HepG2 (cell line): ENCODE data around the gene TMEM164. TPM values are rescaled to one million over a fixed set of nuclear protein-coding genes. Genes with fewer than 3 reads are reported as not detected.

ENCODE experiments used
- ATAC-seq: fragments of 200-7000 bp; cut with Tn5 transposase; 3 replicates; pipeline ENCODE4 v1.9.1; 2020; ENCODE audit warnings: mild to moderate bottlenecking, moderate library complexity
- BruUV-seq: library from RNA; stranded (reverse); fragments of 400-500 nt; replicated peaks from 2 replicates; lab custom pipeline; 2021; lab: Mats Ljungman, UMichigan
- CTCF ChIA-PET: fragments of 300-600 bp; formaldehyde crosslinking; extraction: SDS; loops from one replicate; lab custom pipeline; 2021; ENCODE audit warnings: low total read pairs, inconsistent platforms, low intra/inter-chr PET ratio; lab: Yijun Ruan, JAX
- POLR2A ChIA-PET: fragments of 350-600 bp; sonication (Branson Sonifier 250); formaldehyde crosslinking; loops from one replicate; lab custom pipeline; 2020; ENCODE audit warnings: antibody characterized with exemption, inconsistent platforms; lab: Yijun Ruan, JAX
- DNase-seq: peaks from one replicate; pipeline ENCODE4 v3.0.0-alpha.2; 2015; ENCODE audit warnings: low spot score
- FAIRE-seq: peaks from 3 replicates; lab custom pipeline; 2011; peaks lifted over from hg19 to GRCh38; lab: Jason Lieb, UNC
- H2AFZ ChIP-seq: one replicate; pipeline ENCODE4 v1.6.1; 2011; ENCODE audit warnings: low read length, inconsistent platforms
- H3K27ac ChIP-seq: fragments of 300-600 bp; 3 replicates; pipeline ENCODE4 v1.8.0; 2011; ENCODE audit warnings: mixed run types, mild to moderate bottlenecking, mixed read lengths, low read length, inconsistent platforms; ENCODE audit not compliant: insufficient read depth; ENCODE audit errors: extremely low read length
- H3K27me3 ChIP-seq, 2 experiments: fragments of 200-600 bp in 1 of 2; 2 replicates in 1 of 2; 3 replicates in 1 of 2; pipeline versions ENCODE4 v1.6.0 to v1.8.0; 2011; ENCODE audit warnings: low read length in 2 of 2, mild to moderate bottlenecking in 2 of 2, moderate library complexity in 2 of 2, inconsistent platforms in 1 of 2; ENCODE audit not compliant: insufficient read depth in 2 of 2, control insufficient read depth in 1 of 2
- H3K36me3 ChIP-seq, 2 experiments: fragments of 200-600 bp in 1 of 2; replicated peaks in 1 of 2; 2 replicates in 1 of 2; 3 replicates in 1 of 2; pipeline versions ENCODE4 v1.5.1 to v1.8.0; 2011; ENCODE audit warnings: low read length in 2 of 2, inconsistent platforms in 1 of 2; ENCODE audit not compliant: insufficient read depth in 2 of 2, control insufficient read depth in 1 of 2
- H3K4me1 ChIP-seq: 2 replicates; pipeline ENCODE4 v1.5.1; 2012; ENCODE audit warnings: low read length, inconsistent platforms; ENCODE audit not compliant: insufficient read depth
- H3K4me2 ChIP-seq: 2 replicates; pipeline ENCODE4 v1.6.0; 2011; ENCODE audit warnings: low read depth, low read length, inconsistent platforms
- H3K4me3 ChIP-seq, 3 experiments: fragments of 200-600 bp in 1 of 3; sonication (generic), shearing (Covaris generic) in 1 of 3; replicated peaks in 1 of 3; 2 replicates each; pipeline ENCODE4 v1.5.1; 2011 to 2016; ENCODE audit warnings: low read length in 3 of 3, inconsistent platforms in 2 of 3, low read depth in 2 of 3, mild to moderate bottlenecking in 2 of 3, control low read depth in 1 of 3, mixed read lengths in 1 of 3; ENCODE audit not compliant: insufficient read depth in 1 of 3
- H3K79me2 ChIP-seq: one replicate; pipeline ENCODE4 v1.6.1; 2011; ENCODE audit warnings: low read length, inconsistent platforms; ENCODE audit not compliant: insufficient read depth
- H3K9ac ChIP-seq: 2 replicates; pipeline ENCODE4 v1.6.0; 2011; ENCODE audit warnings: mild to moderate bottlenecking, low read depth, low read length, inconsistent platforms; ENCODE audit not compliant: insufficient read depth
- H3K9me3 ChIP-seq: 2 replicates; pipeline ENCODE4 v1.5.1; 2012; ENCODE audit warnings: mild to moderate bottlenecking, low read length
- H4K20me1 ChIP-seq: 2 replicates; pipeline ENCODE4 v1.6.0; 2011; ENCODE audit warnings: inconsistent platforms, mild to moderate bottlenecking, low read length, moderate library complexity; ENCODE audit not compliant: insufficient read depth
- ELF1 ChIP-seq: sonication (generic); formaldehyde crosslinking; IDR thresholded peaks from 2 replicates; pipeline ENCODE4 v1.4.0; 2020; ENCODE audit warnings: missing genetic modification reagents
- GABPA ChIP-seq, 2 experiments: IDR thresholded peaks; 2 replicates each; pipeline ENCODE4 v1.6.1; 2011 to 2016; ENCODE audit warnings: low read depth in 2 of 2, low read length in 1 of 2, missing biosample characterization in 1 of 2, missing genetic modification characterization in 1 of 2
- HNF4G ChIP-seq, 2 experiments: sonication (generic) in 1 of 2; formaldehyde crosslinking in 1 of 2; IDR thresholded peaks; 2 replicates each; pipeline versions ENCODE4 v1.4.0 to v1.6.1; 2011 to 2020; ENCODE audit warnings: borderline replicate concordance in 2 of 2, low read depth in 2 of 2, mild to moderate bottlenecking in 2 of 2, low read length in 1 of 2, missing genetic modification reagents in 1 of 2, moderate library complexity in 1 of 2
- MTF2 ChIP-seq: sonication (generic); formaldehyde crosslinking; IDR thresholded peaks from 2 replicates; pipeline ENCODE4 v1.5.0; 2020; ENCODE audit warnings: missing genetic modification reagents, borderline replicate concordance
- PRPF4 ChIP-seq: fragments of 200-400 bp; formaldehyde crosslinking; IDR thresholded peaks from 2 replicates; pipeline ENCODE4 v1.6.1; 2016; ENCODE audit warnings: low read length, low read depth; ENCODE audit not compliant: poor library complexity, severe bottlenecking
- ZSCAN12 ChIP-seq: sonication (generic); formaldehyde crosslinking; IDR thresholded peaks from 2 replicates; pipeline ENCODE4 v1.9.0; 2021; ENCODE audit warnings: mild to moderate bottlenecking, missing genetic modification reagents
- ZSCAN25 ChIP-seq: sonication (generic); formaldehyde crosslinking; IDR thresholded peaks from 2 replicates; pipeline ENCODE4 v1.8.0; 2022; ENCODE audit warnings: mild to moderate bottlenecking, missing genetic modification reagents
- WGBS: methylation state at CpG from one replicate; pipeline ENCODE4 v1.1.6; 2017; ENCODE audit warnings: low lambda C conversion rate; 5-methylcytosine and 5-hydroxymethylcytosine counted together
- in situ Hi-C: cut with HindIII; loops from 2 replicates; pipeline ENCODE4 v1.10.0; 2017; ENCODE audit warnings: low pct_unique_long_range_greater_than_20kb; ENCODE audit not compliant: extremely low pct_ligation_motif_present
- intact Hi-C: fragments of 100-400 bp; cut with micrococcal nuclease; formaldehyde crosslinking; loops from one replicate; pipeline ENCODE4 v1.10.0; 2022; ENCODE audit not compliant: unreplicated experiment
- polyA plus RNA-seq, 8 experiments: library from polyadenylated mRNA; depleted of rRNA in 3 of 8; stranded (reverse) in 7 of 8; unstranded in 1 of 8; fragments of >200 nt; fragmentation: Illumina TruSeq in 4 of 8; extraction: Trizol in 4 of 8; gene quantifications; 2 replicates each; pipeline versions ENCODE4 v1.2.1 to v1.2.3, GENCODE V29; 2011 to 2016; ENCODE audit warnings: low read depth in 4 of 8, missing spikeins in 1 of 8, mixed read lengths in 1 of 8; ENCODE audit not compliant: insufficient read depth in 1 of 8
- total RNA-seq, 5 experiments: library from RNA; depleted of rRNA; stranded (reverse); fragments of >200 nt; fragmentation: Illumina TruSeq; extraction: Trizol; gene quantifications; 2 replicates each; pipeline ENCODE4 v1.2.3, GENCODE V29; 2016; ENCODE audit warnings: low read depth in 1 of 5
- TF ChIP-seq, protein P1 (sequence below): sonication (generic); formaldehyde crosslinking; IDR thresholded peaks from 2 replicates; pipeline ENCODE4 v1.4.0; 2020; ENCODE audit warnings: missing genetic modification reagents
- TF ChIP-seq, protein P2 (sequence below): sonication (generic); formaldehyde crosslinking; IDR thresholded peaks from 2 replicates; pipeline ENCODE4 v1.8.0; 2022; ENCODE audit warnings: mild to moderate bottlenecking, missing genetic modification reagents
- TF ChIP-seq, protein P3 (sequence below): IDR thresholded peaks from 2 replicates; pipeline ENCODE4 v1.6.1; 2016; ENCODE audit warnings: mild to moderate bottlenecking

Gene TMEM164
- total and polyA plus RNA-seq, 2 of the 13 experiments (the other 11 are each of a cell fraction or from before 2014, with no cell fraction given), result 5.8 to 13.2 TPM

DNA sequence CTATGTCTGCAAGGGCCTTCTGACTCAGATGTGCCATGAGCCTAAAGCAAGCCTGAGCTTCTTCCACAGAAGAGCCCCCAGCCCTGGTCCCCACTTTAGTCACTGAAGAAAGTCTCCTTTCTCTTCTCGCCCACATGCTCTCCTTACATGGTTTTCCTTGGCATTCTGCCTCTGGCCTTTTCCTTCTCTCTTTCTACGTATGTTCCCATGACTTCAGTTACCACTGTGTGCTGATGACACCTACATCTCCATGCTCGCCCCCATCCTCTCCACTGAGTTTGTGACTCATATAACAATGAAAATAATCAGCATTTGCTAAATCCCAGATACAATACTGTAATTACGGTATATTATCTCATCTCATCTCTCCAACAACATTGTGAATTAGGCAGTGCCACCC lies 165.7 kb downstream of the TMEM164 start:
- Histone ChIP-seq H3K79me2 (no peaks in the 10 kb centered on the region), H3K36me3 (no peaks in the 10 kb centered on the region), H3K4me2 (no peak overlapping the region), H3K9ac (no peak overlapping the region), H3K27me3 (no peaks in the 10 kb centered on the region), H3K27ac (no peak overlapping the region), H4K20me1 (no peaks in the 10 kb centered on the region), H2AFZ (no peak overlapping the region), H3K4me1 (no peaks in the 10 kb centered on the region), H3K4me3 (no peak overlapping the region), H3K9me3 (no peaks in the 10 kb centered on the region)
- ChIA-PET POLR2A (no interaction called here), CTCF (no interaction called here)
- TF ChIP-seq, protein P1, sequence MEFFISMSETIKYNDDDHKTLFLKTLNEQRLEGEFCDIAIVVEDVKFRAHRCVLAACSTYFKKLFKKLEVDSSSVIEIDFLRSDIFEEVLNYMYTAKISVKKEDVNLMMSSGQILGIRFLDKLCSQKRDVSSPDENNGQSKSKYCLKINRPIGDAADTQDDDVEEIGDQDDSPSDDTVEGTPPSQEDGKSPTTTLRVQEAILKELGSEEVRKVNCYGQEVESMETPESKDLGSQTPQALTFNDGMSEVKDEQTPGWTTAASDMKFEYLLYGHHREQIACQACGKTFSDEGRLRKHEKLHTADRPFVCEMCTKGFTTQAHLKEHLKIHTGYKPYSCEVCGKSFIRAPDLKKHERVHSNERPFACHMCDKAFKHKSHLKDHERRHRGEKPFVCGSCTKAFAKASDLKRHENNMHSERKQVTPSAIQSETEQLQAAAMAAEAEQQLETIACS (CRISPR knock-in tag), result no peak
- TF ChIP-seq ELF1 (no peak), PRPF4 (no peak), ZSCAN25 (no peak), ZSCAN12 (CRISPR knock-in tag) (no peak), GABPA (IDR thresholded peaks at IDR 0.05; ENCODE audit: low read depth, low read length) (no peak), GABPA (CRISPR knock-in tag; IDR thresholded peaks at IDR 0.05; ENCODE audit: low read depth) (no peak), MTF2 (CRISPR knock-in tag) (no peak), HNF4G (IDR thresholded peaks at IDR 0.05; ENCODE audit: borderline replicate concordance, low read depth, low read length) (no peak), HNF4G (CRISPR knock-in tag; IDR thresholded peaks at IDR 0.05; ENCODE audit: borderline replicate concordance, low read depth) (no peak)
- TF ChIP-seq, protein P2, sequence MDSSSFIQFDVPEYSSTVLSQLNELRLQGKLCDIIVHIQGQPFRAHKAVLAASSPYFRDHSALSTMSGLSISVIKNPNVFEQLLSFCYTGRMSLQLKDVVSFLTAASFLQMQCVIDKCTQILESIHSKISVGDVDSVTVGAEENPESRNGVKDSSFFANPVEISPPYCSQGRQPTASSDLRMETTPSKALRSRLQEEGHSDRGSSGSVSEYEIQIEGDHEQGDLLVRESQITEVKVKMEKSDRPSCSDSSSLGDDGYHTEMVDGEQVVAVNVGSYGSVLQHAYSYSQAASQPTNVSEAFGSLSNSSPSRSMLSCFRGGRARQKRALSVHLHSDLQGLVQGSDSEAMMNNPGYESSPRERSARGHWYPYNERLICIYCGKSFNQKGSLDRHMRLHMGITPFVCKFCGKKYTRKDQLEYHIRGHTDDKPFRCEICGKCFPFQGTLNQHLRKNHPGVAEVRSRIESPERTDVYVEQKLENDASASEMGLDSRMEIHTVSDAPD (CRISPR knock-in tag), result no peak
- TF ChIP-seq, protein P3, sequence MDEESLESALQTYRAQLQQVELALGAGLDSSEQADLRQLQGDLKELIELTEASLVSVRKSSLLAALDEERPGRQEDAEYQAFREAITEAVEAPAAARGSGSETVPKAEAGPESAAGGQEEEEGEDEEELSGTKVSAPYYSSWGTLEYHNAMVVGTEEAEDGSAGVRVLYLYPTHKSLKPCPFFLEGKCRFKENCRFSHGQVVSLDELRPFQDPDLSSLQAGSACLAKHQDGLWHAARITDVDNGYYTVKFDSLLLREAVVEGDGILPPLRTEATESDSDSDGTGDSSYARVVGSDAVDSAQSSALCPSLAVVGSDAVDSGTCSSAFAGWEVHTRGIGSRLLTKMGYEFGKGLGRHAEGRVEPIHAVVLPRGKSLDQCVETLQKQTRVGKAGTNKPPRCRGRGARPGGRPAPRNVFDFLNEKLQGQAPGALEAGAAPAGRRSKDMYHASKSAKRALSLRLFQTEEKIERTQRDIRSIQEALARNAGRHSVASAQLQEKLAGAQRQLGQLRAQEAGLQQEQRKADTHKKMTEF (CRISPR knock-in tag), result no peak
- no TSS peak for BruUV-seq
- FAIRE-seq, result no peak
- in situ Hi-C loops (loop anchor here (25.0 kb wide), 1 partner anchor 669 kb away; no protein-coding TSS in a partner anchor), intact Hi-C loops (no loop called here)
- no peak for DNase-seq
- no peak for ATAC-seq
- 95% methylated on average over 4 of the region's 4 CpGs for WGBS
